NT2/D1 (cell line): ENCODE data around the gene CPT1A.
A peak's percentile ranks its signal among the peaks of the same experiment; 100 is the strongest.
"Not testable (repeated sequence)": the region's sequence is repeated elsewhere in the genome, so short reads cannot be mapped to it uniquely, and the experiment has no call there.

Experiments
- DNase-seq: peaks from one replicate; pipeline ENCODE4 v3.0.0-alpha.2; 2011; ENCODE audit warnings: low read depth, low spot score
- H3K27me3 ChIP-seq: 2 replicates; pipeline ENCODE4 v1.6.0; 2011; ENCODE audit warnings: mild to moderate bottlenecking; ENCODE audit not compliant: insufficient read length, insufficient read depth
- H3K36me3 ChIP-seq: 2 replicates; pipeline ENCODE4 v1.6.1; 2011; ENCODE audit warnings: mild to moderate bottlenecking, low read length, mixed read lengths; ENCODE audit not compliant: insufficient read depth, insufficient read length
- H3K4me1 ChIP-seq: 2 replicates; pipeline ENCODE4 v1.5.1; 2011; ENCODE audit not compliant: insufficient read depth, insufficient read length
- H3K4me3 ChIP-seq: 2 replicates; pipeline ENCODE4 v1.5.1; 2011; ENCODE audit warnings: low read depth; ENCODE audit not compliant: insufficient read length
- H3K9ac ChIP-seq: 2 replicates; pipeline ENCODE4 v1.6.0; 2011; ENCODE audit warnings: low read depth; ENCODE audit not compliant: insufficient read length
- H3K9me3 ChIP-seq: 2 replicates; pipeline ENCODE4 v1.5.1; 2011; ENCODE audit warnings: mild to moderate bottlenecking, low read length; ENCODE audit not compliant: insufficient read depth
- SUZ12 ChIP-seq: IDR thresholded peaks from 2 replicates; pipeline ENCODE4 v1.6.1; 2011; ENCODE audit not compliant: insufficient read length, insufficient read depth; ENCODE audit errors: extremely low read depth
- YY1 ChIP-seq: IDR thresholded peaks from 2 replicates; pipeline ENCODE4 v1.6.1; 2011; ENCODE audit not compliant: insufficient read length, insufficient read depth
- ZNF274 ChIP-seq: IDR thresholded peaks from 2 replicates; pipeline ENCODE4 v1.6.1; 2011; ENCODE audit warnings: mild to moderate bottlenecking, low read depth, low read length

CPT1A gene

GRCh38 chr11:68862421-68862820, 20.7 kb upstream of the CPT1A start:
- Histone ChIP-seq H3K27me3 (no peaks in the 10 kb centered on the region), H3K4me1 (no peaks in the 10 kb centered on the region), H3K36me3 (no peaks in the 10 kb centered on the region), H3K9me3 (peaks cover 21% of the 10 kb centered on the region; the same call in 1 of the 2 replicates), H3K4me3 (no peak overlapping the region), H3K9ac (no peak overlapping the region)
- TF ChIP-seq YY1 (no peak), ZNF274 (no peak), SUZ12 (no peak)
- DNase-seq, result no peak

GRCh38 chr11:68859123-68859522, 17.4 kb upstream of the CPT1A start:
- no peak overlapping the region for H3K4me3 ChIP-seq
- H3K9me3 ChIP-seq, result peaks cover 18% of the 10 kb centered on the region; the same call in 1 of the 2 replicates
- peaks cover 3% of the 10 kb centered on the region for H3K27me3 ChIP-seq
- DNase-seq, result no peak
- no peak overlapping the region for H3K9ac ChIP-seq
- no peaks in the 10 kb centered on the region for H3K4me1 ChIP-seq
- TF ChIP-seq ZNF274 (no peak), SUZ12 (no peak), YY1 (no peak)
- H3K36me3 ChIP-seq, result no peaks in the 10 kb centered on the region

GRCh38 chr11:68857037-68857586, 15.4 kb upstream of the CPT1A start:
- no peak for DNase-seq
- Histone ChIP-seq H3K4me3 (no peak overlapping the region), H3K4me1 (no peaks in the 10 kb centered on the region), H3K27me3 (peaks cover 10% of the 10 kb centered on the region), H3K9ac (no peak overlapping the region), H3K9me3 (0 out of 2 replicates have a peak, but pooled peaks cover 6% of the 10 kb centered on the region), H3K36me3 (no peaks in the 10 kb centered on the region)
- TF ChIP-seq YY1 (no peak), ZNF274 (no peak), SUZ12 (no peak)

- H3K36me3 ChIP-seq, H3K4me1 ChIP-seq, DNase-seq, H3K9me3 ChIP-seq, H3K4me3 ChIP-seq, H3K9ac ChIP-seq: not testable (repeated sequence)
- H3K27me3 ChIP-seq, result peaks cover 13% of the 10 kb centered on the region
Observed at GRCh38 chr11:68856425-68857030, 14.8 kb upstream of the CPT1A start.

- Histone ChIP-seq H3K9me3 (0 out of 2 replicates have a peak, but pooled peaks cover 6% of the 10 kb centered on the region), H3K27me3 (peaks cover 13% of the 10 kb centered on the region), H3K9ac (peak overlapping the region; percentile 50), H3K4me3 (peak overlapping the region; percentile 33), H3K4me1 (no peaks in the 10 kb centered on the region), H3K36me3 (no peaks in the 10 kb centered on the region)
- no peak for DNase-seq
- TF ChIP-seq SUZ12, result no peak
- TF ChIP-seq ZNF274, result no peak
- TF ChIP-seq YY1, result no peak
Observed at GRCh38 chr11:68855205-68855981, 13.7 kb upstream of the CPT1A start.

GRCh38 chr11:68854273-68854958, 12.7 kb upstream of the CPT1A start:
- 0 out of 2 replicates have a peak, but pooled peaks cover 5% of the 10 kb centered on the region for H3K9me3 ChIP-seq
- peak overlapping the region; percentile 51 for H3K9ac ChIP-seq
- DNase-seq, result no peak
- H3K4me1 ChIP-seq, result no peaks in the 10 kb centered on the region
- peak overlapping the region; percentile 33 for H3K4me3 ChIP-seq
- no peaks in the 10 kb centered on the region for H3K36me3 ChIP-seq
- no peak for TF ChIP-seq ZNF274
- TF ChIP-seq YY1, result no peak
- no peak for TF ChIP-seq SUZ12
- peaks cover 13% of the 10 kb centered on the region for H3K27me3 ChIP-seq

GRCh38 chr11:68852628-68853027, 10.9 kb upstream of the CPT1A start:
- Histone ChIP-seq H3K4me3 (no peak overlapping the region), H3K4me1 (no peaks in the 10 kb centered on the region), H3K27me3 (peaks cover 17% of the 10 kb centered on the region), H3K36me3 (no peaks in the 10 kb centered on the region), H3K9ac (no peak overlapping the region), H3K9me3 (no peaks in the 10 kb centered on the region)
- no peak for DNase-seq
- TF ChIP-seq ZNF274, result no peak
- TF ChIP-seq YY1, result no peak
- TF ChIP-seq SUZ12, result no peak
